DMS153 treated with DMSO at 0.1 percent for 48 hours (cell line): ENCODE data around the gene SF3B2.
"Not testable (repeated sequence)": the region's sequence is repeated elsewhere in the genome, so short reads cannot be mapped to it uniquely, and the experiment has no call there.

Experiments used
- DNase-seq: peaks from one replicate; lab custom pipeline; 2025; ENCODE audit not compliant: unreplicated experiment; lab: John Stamatoyannopoulos, UW

SF3B2 gene, protein sequence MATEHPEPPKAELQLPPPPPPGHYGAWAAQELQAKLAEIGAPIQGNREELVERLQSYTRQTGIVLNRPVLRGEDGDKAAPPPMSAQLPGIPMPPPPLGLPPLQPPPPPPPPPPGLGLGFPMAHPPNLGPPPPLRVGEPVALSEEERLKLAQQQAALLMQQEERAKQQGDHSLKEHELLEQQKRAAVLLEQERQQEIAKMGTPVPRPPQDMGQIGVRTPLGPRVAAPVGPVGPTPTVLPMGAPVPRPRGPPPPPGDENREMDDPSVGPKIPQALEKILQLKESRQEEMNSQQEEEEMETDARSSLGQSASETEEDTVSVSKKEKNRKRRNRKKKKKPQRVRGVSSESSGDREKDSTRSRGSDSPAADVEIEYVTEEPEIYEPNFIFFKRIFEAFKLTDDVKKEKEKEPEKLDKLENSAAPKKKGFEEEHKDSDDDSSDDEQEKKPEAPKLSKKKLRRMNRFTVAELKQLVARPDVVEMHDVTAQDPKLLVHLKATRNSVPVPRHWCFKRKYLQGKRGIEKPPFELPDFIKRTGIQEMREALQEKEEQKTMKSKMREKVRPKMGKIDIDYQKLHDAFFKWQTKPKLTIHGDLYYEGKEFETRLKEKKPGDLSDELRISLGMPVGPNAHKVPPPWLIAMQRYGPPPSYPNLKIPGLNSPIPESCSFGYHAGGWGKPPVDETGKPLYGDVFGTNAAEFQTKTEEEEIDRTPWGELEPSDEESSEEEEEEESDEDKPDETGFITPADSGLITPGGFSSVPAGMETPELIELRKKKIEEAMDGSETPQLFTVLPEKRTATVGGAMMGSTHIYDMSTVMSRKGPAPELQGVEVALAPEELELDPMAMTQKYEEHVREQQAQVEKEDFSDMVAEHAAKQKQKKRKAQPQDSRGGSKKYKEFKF

DNA sequence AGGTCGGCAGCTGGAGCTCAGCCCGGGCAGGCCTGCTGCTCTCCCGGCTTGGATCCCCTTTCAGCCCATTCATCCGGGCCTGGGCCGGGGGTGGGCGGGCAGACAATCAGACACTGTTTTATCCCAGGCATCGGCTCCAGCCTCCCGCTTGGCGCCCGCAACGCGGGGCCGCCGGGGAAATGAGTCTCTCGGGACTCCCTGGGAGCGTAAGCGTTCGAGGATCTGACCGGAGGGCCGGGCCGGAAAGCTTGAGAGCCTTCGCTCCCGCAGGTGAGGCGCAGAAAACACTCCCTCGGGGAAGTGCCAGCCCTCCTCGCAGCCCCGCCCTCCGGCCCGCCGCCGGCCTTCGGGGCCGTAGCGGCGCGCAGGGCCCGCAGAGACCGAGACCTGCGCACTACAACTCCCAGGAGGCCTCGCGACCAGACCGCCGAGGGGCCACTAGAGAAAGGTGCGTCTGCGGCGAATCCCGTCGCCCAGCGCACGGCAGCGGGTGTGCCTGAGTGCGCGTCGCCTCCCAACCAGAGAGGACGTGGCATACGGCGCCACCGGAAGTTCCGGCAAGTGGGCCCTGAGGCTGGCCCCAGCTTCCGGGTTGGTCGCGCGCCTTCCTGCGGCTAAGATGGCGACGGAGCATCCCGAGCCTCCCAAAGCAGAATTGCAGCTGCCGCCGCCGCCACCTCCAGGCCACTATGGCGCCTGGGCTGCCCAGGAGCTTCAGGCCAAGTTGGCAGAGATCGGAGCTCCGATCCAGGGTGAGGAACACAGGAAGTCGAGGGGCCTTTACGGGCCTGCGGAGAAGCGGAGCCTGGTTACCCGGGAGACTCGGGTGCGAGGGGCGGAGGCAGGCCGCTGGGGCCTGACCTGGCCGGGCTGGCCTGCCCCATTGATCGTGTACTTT lies at the start of gene SF3B2:
TSS of gene SF3B2 (plus strand) at position 599 of the 898 bp plus-strand sequence. CDS start at position 620, 21 bp downstream.
- DNase-seq = peak; percentile 96

DNA sequence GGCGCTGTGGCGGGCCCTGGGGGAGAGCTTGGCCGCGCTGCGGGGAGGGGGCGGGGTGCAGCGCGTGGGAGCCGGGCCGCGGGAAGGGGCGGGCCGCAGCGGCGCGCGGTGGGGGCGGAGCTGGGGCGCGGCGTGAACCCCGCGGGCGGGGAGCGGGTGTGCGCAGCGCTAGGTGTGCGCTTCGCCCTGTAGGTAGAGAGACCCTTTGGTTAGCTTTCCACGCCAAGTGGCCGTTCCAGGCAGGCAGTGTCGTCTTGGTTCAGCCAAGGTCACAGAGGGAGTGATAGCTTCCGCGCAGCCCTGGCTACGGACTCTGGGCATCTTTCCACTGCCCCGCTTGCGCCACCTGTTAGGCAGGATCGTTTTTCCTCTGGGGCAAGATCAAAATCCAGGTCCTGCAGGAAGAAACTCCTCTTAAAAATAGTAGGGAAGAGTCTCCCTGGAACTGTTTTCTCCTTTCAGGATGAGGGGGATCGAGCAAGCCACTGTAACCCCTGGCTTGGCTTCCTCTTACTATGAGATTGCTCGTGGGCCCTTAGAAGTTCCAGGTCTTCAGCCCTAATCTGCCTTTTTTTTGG lies 49.4 kb upstream of the SF3B2 start:
- DNase-seq = peak; percentile 29

DNA sequence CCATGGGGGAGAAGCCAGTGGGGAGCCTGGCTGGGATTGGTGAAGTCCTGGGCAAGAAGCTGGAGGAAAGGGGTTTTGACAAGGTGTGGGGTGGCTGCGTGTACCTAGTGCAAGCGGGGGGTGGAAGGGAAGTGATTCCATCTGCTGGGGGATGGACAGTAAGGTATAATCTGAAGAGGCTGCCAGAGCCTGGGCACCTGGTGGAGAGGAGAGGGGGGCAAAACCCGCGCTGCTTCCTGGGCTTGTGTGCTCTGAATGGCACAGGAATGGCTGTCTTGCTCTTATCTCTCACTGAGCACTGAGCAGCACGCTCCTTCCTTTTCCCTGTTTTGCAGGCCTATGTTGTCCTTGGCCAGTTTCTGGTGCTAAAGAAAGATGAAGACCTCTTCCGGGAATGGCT lies 48.9 kb upstream of the SF3B2 start:
- no peak for DNase-seq

DNA sequence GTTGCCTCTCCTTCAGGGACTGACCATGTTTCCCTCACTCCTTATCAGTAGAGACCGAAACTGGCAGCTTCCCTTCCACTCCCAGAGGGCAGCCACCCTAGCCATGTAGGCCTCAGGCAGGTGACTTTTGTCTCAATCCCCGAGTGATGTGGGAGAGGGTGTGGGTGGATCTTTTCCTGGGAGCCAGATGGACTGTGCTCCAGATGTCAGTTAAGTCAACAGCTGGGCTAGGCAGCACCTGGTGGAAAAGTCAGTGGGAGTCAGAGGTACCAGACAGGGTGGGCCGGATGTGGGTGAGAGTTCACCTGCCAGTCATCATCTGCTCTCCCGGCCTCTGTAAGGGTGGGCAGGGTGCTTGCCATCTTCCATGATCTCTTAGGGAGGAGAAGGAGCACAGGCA lies 48.0 kb upstream of the SF3B2 start:
- no peak for DNase-seq

DNA sequence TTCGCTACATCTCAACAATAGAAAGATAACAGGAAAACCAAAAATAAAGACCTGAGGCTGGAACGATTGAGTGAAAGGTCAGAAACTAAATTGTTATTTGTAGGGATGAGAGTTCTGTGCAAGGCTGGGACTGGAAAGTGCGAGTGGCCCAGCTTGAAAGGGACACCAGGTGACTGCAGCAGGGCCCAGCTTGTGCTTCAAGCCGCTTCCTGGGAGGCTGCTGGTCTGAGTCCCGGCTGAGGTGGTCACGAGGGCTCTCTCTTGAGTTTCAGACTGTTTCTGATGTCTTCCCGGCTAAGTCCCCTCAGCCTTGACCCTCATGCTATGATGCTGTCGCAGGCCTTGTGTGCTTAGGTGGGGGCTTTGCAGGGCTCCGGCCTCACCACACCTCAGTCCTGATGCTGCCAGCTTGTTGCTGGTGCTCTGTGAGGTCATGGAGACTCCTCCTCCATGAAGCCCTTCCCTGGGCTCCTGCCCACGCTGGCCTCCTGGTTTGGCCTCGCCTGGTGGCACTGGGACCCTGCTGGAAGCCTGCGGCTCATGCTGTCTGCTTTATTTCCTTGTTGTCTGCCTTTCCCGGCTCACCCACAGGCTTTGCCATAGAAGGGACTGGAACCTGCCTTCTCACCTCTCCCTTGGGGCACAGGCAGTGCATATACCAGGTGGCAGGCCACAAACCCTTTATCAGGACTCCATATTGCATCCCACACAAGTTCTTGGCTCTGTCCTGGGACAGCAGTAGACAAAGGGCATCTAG lies 45.9 kb upstream of the SF3B2 start:
- no peak for DNase-seq

DNA sequence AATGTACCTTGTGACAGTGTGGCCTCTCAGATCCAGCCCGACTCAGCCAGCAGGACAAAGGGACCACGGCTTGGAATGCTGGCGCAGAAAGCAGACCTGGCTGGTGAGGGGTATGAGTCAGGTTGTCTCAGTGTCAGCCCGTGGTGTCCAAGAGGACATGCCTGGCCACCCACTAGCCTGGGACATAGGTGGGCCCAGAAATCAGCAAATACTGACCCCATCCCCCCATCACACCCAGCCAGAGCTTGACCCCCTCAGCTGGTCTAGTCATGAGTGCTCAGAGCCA lies 45.3 kb upstream of the SF3B2 start:
- DNase-seq = no peak

DNA sequence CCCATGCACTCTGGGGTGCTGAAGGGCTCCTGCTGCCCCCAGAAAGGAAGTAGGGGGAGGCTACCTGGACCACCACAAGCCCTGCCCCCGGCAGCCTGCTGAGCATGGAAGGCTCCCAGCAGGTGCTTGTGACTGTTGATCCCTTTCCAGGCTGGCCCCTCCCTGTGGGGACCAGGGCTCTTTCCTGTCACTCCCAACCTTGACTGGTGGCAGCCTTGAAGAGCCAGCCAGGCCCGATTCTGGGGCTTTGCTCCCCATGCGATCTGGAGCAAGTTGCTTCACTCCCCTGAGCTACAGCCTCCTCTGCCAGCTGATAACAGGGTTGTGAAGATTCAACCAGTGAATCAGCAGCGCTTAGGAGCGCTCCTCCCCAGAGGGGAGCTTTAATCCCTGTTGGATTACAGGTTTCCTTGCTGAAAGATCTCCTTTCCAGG lies 44.9 kb upstream of the SF3B2 start:
- no peak for DNase-seq

DNA sequence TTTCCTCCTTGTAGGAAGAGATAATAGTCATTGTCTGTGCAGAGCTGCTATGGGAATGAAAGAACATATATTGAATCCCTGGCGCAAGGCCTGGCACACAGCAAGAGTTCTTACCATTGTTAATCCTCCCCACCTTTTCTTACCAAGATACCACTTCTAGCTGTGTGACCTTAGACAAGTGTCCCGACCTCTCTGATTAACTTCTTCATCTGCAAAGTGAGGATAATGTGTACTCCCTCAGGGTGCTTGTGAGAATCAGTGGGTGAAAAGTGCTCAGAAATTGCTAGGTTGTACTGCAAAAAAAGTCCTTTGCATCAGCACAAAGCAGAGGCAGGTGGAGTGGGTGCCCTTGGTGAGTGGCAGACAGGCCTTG lies 44.1 kb upstream of the SF3B2 start:
- no peak for DNase-seq

DNA sequence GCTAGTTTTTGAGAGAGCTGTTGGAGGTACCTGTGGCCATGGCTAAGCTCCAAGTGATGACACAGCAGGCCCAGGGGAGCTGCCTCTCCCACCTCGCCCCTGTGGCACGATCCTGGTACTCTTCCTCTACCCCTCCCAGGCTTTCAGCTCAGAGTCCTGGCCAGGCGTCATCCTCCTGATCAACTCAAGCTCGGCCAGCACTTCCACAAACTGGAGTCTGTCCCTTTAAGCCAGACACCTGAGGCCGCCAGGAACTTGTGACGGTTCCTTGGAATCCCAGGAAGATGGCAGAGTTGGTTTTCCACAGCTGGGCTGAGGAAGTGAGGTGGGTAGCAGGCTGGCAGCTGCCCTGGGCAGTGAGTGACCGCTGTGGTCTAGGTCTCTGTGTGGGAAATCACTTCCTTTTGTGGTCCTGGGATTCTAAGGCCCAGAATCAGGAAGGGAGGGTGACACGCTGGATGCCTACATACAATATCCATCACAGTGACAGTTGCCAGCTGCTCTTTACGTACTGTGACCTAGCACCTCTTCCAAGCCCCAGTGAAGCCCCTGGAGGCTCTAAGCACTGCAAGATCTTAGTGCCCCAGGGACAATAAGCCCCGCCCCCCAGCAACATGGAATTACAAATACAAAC lies 43.6 kb upstream of the SF3B2 start:
- DNase-seq = no peak

DNA sequence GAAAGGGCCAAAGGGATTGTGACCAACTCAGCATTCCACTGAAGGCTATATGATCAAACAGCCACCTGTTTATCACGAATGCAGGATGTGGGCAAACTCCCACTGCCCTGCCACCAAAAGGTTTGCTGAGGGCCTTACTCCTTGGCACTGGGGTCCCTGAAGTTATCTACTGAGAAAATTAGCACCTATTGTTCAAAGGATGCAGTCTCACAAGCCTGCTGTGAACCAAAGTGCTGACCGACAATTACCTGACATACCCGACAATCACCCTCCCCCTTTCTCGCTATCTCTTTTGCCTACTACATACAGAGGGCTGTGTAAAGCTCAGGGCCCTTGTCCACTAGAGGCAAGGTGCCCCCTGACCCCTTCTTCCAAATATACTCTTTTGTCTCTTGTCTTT lies 42.1 kb upstream of the SF3B2 start:
- DNase-seq = not testable (repeated sequence)

DNA sequence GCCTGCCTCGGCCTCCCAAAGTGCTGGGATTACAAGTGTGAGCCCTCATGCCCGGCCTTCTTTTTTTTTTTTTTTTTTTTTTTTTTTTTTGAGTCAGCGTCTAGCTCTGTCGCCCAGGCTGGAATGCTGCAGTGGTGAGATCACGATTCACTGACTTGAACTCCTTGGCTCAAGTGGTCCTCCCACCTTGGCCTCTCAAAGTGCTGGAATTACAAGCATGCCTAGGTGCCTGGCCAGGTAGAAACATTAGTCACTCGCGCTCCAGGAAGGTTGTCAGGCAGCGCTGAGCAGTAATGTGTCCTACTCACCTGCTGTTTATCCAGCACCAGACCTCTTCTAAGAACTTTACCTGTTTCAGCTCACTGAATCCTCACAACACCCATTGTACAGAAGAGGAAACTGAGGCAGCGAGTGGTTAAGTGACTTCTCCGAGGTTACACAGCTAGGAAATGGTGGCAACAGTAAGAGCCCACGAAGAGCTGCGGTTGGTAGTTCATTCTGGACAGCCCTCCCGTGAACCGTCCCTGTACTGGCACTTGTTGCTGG lies 40.9 kb upstream of the SF3B2 start:
- no peak for DNase-seq

DNA sequence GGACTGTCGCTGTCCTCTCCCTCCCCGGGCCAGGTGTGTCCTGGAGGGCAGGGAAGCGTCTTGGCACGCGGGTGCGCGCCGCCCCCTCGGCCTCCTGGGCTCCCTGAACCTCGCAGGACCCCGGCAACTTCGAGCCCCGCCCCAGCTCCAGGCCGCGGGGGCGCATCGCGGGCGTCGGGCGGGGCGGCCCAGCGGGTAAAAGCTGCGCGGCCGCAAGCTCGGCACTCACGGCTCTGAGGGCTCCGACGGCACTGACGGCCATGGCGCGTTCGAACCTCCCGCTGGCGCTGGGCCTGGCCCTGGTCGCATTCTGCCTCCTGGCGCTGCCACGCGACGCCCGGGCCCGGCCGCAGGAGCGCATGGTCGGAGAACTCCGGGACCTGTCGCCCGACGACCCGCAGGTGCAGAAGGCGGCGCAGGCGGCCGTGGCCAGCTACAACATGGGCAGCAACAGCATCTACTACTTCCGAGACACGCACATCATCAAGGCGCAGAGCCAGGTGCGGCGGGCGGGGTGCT lies 40.3 kb upstream of the SF3B2 start, which contains the start of gene CST6:
TSS of gene CST6 (plus strand) at position 224 of the 519 bp plus-strand sequence. CDS start at position 261, 37 bp downstream.
- no peak for DNase-seq

DNA sequence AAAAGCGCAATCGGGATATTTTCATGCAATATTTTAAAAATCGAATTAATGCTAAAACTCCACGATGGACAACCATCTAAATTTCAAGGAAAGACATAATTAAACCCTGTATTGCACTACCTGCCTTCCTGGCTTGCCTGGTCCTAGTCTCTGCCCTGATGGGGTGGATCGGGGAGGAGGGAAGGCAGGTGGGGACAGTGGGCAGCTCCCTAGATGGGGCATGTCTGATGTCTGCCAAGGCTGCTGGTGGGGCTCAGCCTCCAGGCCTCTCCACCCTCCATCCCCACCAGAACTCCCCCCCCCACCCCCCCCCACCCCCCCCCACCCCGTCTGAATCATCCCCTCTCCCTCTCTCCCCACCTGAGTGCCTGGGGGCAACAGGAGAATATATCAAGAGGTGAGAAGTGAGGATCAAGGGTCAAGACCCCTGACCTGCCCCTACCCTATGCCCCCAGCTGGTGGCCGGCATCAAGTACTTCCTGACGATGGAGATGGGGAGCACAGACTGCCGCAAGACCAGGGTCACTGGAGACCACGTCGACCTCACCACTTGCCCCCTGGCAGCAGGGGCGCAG lies 39.7 kb upstream of the SF3B2 start:
- no peak for DNase-seq

DNA sequence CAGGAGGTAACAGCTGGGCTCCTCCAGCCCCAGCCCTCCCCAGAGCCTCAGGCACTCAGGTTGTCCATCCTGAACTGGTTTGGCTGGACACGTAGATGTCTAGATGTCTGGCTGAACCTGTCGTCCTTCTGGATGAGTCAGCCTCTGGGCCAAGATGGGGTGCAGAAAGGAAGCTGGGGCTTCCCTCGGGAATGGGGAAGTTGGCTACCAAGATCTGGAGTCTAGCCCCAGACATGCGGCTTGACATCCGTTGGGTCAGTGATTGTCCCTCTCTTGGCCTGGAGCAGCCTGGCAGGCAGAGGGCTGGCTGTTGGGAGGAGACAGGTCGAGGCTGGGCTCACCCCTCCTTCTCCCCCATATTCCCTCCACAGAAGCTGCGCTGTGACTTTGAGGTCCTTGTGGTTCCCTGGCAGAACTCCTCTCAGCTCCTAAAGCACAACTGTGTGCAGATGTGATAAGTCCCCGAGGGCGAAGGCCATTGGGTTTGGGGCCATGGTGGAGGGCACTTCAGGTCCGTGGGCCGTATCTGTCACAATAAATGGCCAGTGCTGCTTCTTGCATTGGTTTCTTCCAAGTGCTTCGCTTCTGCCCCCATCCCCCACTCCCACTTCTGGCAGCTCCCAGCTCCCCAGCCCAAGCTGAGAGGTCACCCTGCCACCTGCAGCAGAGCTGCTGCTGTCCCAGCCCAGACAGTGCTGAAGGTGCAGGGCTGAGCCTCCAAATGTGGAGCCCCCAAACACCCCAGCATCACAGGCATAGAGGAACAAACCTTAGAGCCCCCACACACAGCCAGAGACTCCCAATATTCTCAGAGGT lies 39.0 kb upstream of the SF3B2 start:
- no peak for DNase-seq

DNA sequence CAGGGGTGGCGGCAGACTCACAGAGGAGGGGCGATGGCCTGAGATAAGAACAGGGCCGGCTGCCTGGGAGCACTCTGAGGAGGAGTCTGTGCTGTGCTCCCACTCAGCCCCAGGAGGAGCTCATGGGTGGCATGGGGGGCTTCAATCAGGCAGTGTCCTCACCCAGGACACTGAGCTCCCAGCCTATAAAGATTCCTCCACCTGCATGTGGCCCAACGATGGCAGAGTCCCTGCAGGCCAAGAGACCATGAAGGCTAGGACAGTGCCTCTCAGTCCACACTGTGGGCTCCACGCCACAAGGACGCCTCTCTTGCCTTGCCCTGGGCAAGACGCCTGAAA lies 38.4 kb upstream of the SF3B2 start:
- DNase-seq = no peak

DNA sequence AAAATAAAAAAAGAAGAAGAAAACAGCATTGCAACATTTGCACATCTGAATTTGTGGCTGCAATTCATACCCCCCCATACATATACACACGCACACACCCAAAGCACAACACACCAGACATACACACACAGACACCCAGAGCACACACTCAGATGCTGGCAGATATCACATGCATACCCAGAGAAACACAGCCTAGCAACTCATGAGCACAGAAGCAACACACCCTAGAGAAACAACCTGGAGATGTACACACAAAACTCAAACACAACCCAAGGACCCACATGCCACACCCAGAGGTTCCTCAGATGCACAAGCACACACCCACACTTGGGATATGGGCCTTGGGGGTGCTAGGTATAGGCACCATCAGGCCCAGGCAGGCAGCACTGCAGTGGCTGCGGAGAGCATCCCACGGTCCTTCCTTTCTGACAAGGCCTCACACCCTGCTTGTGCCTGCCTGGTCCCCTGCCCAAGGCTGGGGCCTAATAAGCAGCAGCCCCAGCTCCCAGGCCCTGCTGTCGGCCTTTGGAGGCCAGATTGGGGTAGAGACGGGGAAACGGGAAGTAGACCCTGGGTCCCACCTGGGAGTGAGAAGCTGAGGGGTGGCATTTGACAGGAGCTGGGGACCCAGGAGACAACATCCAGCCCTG lies 37.2 kb upstream of the SF3B2 start:
- no peak for DNase-seq

DNA sequence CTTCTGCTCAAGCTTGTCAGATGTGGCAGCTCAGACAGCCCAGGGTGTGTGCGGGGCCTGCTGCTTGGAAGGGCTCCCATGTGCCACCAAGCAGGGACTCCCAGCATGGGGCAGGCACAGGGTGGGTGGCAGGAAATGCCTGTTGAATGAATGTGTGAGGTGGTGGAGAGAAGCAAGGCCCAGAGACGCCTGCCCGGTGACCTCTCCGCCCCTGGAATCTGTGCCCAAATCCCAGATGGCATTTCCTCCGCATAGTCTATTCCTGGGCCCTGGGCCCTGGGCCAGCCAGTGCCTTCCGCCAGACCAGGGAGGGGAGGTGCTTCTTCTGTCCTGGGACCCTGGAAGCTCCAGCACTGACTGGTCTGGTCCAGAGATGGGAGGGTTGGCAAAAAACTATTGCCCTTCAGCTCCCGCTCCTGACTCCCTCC lies 36.7 kb upstream of the SF3B2 start:
- no peak for DNase-seq
